NAMALWA (cell line): ENCODE measurements around the gene PTCSC3.

ENCODE experiments used
- DNase-seq: peaks from one replicate; pipeline ENCODE4 v3.0.0-alpha.2; 2015; ENCODE audit warnings: low spot score

Gene PTCSC3

GRCh38 chr14:36176524-36176923 is at the start of gene PTCSC3:
PTCSC3 (minus strand) TSS chr14:36176722.
- no peak for DNase-seq

GRCh38 chr14:36226164-36226563 is 49.6 kb upstream of the PTCSC3 start:
- no peak for DNase-seq

DNA sequence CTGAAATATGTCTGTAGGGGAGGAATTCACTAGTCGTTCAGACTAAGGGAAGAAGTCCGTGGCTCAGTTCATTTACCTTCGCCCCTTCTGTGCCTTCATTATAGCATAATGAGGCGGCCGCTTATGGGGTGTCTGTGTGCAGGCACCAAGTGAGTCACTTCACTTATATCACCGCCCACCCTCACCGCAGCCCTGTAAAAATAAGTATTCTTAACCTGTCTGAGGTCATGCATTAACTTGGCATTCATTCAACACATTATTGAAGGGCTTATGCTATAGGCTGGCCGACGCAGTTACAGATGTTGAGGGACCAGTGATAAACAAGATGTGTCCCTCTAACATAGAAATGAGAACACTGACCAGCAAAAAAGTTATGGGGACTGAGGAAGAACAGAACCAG is 47.7 kb upstream of the PTCSC3 start:
- no peak for DNase-seq

- no peak for DNase-seq
Measured at GRCh38 chr14:36223558-36223957, 47.0 kb upstream of the PTCSC3 start.

GRCh38 chr14:36222952-36223468 is 46.5 kb upstream of the PTCSC3 start:
- no peak for DNase-seq

DNA sequence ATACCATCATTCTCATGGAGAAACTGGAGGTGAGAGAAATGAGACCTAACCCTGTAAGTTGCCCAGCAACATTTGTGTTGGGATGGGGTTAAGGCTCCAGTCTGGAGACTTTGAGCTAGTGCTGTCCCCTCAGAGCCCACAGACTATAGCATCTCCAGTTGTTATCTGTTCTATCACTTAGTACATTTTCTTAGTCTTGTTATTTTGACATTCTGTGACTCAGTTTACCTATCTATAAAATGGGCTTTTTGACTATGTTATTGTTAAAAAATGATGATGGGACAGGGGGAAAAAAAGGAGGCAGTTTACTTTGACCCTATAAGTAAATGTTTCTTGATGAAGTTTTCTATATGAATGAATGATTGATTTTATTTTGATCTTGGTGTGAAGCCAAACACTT is 45.8 kb upstream of the PTCSC3 start:
- no peak for DNase-seq

- DNase-seq, result no peak
Measured at GRCh38 chr14:36221112-36221511, 44.6 kb upstream of the PTCSC3 start.

- no peak for DNase-seq
Measured at GRCh38 chr14:36217732-36218131, 41.2 kb upstream of the PTCSC3 start.

GRCh38 chr14:36217027-36217426 is 40.5 kb upstream of the PTCSC3 start:
- DNase-seq, result no peak

GRCh38 chr14:36215217-36215598 is 38.7 kb upstream of the PTCSC3 start:
- DNase-seq, result no peak

DNA sequence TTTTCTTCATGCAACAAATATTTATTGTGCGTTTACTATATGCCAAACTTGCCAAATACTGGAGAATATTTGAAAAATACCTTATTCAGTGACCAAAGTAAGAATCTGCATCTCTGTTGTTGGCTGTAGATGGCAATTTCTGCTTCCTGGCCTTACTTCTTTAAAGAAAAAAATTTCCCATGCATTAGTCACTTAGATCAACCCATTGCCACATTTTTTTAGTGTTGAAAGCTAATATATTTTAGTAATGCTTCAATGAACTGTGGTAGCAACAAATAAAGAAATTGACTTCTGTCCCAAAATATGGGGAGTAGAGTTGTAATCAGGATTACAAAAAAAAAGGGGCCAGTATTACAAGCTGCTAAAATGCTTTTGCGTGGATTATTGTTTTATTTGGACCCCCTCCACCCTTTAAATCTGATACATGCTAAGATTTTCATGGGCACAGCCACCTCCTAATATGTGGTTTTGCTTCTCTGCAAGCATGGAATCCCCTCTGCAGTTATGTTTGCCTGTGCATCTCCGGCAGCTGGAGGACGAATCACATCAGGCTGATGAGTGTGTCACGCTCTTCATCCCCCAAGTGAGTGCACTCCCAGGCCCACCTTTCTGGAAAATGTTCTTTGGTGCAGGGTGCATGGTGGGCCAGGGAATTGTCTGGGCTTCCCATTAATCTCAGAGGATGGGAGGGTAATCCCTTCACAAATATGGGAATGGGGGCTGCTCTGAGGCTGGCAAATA is 38.1 kb upstream of the PTCSC3 start:
- DNase-seq, result no peak

GRCh38 chr14:36212987-36213386 is 36.5 kb upstream of the PTCSC3 start:
- DNase-seq, result no peak

- no peak for DNase-seq
Measured at GRCh38 chr14:36212577-36212976, 36.1 kb upstream of the PTCSC3 start.

DNA sequence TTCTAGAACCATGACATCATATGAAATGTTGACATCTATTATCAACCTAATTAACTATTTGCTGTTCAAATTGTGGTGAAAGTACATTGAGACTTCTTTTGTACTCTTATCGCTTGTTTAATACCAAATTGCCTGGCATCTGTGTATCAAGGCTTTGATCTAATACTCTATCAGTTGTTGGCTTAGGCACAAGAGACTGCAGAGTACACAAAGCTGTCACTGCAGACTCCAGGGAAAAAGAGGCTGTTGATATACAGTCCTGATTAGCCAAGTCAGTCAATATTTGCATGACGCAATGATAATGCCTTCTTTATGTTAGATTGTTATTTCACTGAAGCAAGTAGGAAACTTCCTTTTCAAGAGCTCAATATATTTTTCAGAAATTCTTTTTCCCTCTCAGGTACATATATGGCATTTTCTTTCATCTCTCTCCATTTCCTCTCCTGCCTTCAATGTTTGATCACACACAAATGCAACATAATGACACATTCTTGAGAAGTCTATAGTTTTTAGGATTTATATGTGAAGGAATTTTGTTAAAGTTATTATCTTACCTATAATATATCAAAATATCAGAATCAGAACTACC is 32.3 kb upstream of the PTCSC3 start:
- DNase-seq, result no peak

GRCh38 chr14:36207500-36207899 is 31.0 kb upstream of the PTCSC3 start:
- DNase-seq, result no peak

- no peak for DNase-seq
Measured at GRCh38 chr14:36204461-36205073, 28.0 kb upstream of the PTCSC3 start.

- DNase-seq, result no peak
Measured at GRCh38 chr14:36198378-36198777, 21.9 kb upstream of the PTCSC3 start.

GRCh38 chr14:36194663-36195062 is 18.1 kb upstream of the PTCSC3 start:
- no peak for DNase-seq

GRCh38 chr14:36192530-36192929 is 16.0 kb upstream of the PTCSC3 start:
- DNase-seq, result no peak

DNA sequence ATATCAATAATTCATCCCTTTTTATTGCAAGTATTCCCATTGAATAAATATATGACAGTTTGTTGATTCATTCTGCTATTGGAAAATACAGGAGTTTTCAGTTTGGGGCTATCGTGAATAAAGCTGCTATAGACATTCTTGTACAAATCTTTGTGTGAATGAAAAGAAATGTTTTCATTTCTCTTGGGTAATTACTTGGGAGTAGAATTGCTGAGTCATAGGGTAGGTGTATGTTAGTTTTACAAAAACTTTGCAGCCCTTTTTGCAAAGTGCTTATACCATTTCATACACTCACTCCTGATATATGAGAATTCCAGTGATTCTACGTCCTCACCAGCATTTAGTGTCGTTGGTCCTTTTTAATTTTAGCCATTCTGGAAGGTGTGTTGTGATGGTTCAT is 6.9 kb upstream of the PTCSC3 start:
- DNase-seq, result no peak

DNA sequence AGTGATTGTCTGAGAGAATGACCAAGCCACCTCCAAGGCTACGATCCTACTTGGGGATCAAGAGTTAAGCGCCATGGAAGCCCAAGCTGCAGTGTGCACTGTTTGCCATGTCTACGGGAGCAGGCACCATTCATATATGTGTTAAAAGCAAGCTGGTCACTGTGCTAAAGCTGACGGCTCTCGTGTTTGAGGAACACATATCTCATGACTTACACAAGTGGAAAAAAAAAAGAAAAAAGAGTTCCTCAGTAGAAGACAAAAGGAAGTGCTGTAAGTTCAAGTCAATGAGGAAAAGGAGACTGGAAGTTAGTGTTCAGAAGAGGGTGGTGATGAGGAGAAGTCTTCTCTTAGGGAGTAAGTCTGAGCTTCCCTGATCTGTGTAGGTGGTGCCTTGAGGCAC is 4.9 kb upstream of the PTCSC3 start:
- no peak for DNase-seq

- no peak for DNase-seq
Measured at GRCh38 chr14:36177489-36177888, 967 bp upstream of the PTCSC3 start.

- DNase-seq, result no peak
Measured at GRCh38 chr14:36174767-36175424, 1.6 kb downstream of the PTCSC3 start.
